Endometrial microvascular endothelial cells (primary cell): ENCODE results near the gene POLR3H. TPM values are rescaled to one million over a fixed set of nuclear protein-coding genes. Genes with fewer than 3 reads are reported as not detected.

Source experiments
- in situ Hi-C: cut with HindIII; loops from 2 replicates; pipeline ENCODE4 v1.10.0; 2017; ENCODE audit warnings: low sequenced_read_pairs, low pct_unique_long_range_greater_than_20kb; ENCODE audit errors: inconsistent ontology term
- total RNA-seq: library from RNA; depleted of rRNA; stranded (reverse); fragments of >200 nt; gene quantifications from one replicate; pipeline ENCODE4 v1.2.3, GENCODE V29; 2015; ENCODE audit errors: inconsistent ontology term

POLR3H gene
- total RNA-seq, 1 donor from 2014 or later: 15.7 TPM

DNA sequence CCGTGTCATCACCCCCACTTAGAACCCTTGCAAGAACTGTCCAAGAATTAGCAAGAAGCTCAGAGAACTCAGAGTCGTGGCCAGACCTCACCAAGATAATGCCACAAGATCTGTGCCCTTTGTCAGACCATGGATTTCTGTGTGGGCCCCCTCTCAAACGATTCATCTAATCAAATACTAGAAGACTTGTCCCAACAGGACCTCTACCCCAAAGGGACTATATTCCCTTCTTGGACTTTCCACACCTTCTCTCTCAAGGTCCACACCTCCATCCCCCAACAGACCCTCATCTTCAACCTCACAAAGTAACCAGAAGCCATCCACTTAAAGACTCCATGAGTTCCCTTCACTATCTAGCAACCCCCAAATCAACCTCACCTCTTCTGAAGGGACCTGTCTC is 2.8 kb downstream of the POLR3H start:
- in situ Hi-C loops: no loop called here

DNA sequence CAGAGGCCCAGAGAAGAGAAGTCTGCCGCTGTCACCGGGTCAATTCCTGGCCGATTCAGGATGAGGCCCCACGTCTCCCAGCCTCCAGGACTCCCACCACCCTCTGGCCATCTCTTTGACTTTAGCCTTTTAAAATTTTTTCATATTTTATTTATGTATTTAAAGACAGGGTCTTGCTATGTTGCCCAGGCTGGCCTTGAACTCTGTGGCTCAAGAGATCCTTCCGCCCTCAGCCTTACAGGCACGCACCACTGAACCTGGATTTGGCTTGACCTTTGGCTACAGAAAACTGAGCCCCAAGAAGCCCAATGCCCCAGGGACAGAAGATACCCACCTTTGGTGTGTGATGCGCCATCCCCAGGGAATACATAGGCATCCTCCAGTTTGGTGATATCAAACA is 3.9 kb downstream of the POLR3H start:
- in situ Hi-C loops: no loop called here

DNA sequence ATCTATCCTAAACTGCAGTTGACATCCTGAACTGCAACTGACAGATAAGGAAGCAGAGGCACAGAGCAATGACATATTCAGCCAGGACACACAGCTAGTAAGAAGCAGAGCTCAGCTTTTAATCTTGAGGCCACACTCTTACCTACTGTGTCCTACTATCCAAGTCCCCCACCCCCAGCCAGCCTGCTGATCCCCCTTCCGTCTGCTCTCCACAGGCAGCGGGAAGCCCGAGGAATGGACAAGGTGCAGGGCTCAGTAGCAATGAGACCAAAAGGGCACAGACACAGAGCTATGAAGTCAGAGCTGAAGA is 4.3 kb downstream of the POLR3H start:
- in situ Hi-C loops: no loop called here

DNA sequence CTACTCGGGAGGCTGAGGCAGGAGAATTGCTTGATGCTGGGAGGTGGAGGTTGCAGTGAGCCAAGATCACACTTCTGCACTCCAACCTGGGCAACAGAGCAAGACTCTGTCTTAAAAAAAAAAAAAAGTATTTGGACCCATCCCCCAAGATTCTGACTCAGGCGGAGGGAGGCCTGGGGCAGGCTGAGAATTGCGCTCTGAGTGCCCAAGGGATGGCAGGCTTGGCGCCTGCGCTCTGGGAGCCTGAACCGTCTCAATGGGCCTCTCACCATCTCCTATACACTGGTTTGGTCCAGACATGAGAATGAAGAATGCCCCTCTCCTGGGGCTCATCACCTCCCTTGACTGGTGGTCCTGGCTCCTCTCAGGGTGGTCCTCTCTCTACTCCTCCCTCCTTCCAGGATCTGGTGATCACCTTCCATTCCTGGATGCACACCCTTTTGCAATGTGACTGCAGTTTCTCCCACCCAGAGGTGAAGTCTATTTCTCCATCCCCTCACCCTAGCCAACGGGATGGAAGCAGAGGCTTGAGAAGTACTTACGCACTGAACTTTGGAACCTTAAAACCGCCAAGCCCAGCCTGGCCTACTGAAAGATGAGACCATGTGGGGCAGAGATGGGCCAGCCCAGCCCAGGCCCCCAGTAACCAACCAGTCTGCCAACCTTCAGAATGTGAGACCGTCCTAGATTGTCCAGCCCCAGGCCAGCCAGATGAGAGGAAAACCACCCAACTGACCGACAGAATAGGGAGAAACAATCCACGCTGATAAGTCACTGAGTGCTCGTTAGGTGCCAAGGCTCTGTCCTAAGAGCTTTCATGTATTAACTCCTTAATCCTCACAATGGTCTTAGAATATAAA is 4.9 kb downstream of the POLR3H start:
- in situ Hi-C loops: no loop called here

DNA sequence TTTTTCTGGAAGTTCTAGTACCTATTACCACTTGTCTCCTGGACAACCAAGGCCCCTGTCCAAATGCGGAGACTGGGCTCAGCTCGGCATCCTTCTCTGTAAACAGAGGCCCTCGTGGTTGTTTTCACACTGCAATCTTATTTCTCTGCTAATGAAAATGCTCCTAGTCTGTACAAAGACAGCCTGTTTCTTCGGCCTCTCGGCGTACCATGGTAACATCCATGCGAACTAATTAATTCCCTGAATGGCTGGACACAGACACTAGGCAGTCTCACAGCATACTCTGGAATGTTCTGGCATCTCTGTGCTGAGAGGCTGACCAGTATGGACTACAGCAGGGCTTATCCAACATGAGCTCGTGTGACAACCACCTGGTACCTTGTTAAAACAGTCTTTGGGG is 5.7 kb downstream of the POLR3H start:
- in situ Hi-C loops: no loop called here

DNA sequence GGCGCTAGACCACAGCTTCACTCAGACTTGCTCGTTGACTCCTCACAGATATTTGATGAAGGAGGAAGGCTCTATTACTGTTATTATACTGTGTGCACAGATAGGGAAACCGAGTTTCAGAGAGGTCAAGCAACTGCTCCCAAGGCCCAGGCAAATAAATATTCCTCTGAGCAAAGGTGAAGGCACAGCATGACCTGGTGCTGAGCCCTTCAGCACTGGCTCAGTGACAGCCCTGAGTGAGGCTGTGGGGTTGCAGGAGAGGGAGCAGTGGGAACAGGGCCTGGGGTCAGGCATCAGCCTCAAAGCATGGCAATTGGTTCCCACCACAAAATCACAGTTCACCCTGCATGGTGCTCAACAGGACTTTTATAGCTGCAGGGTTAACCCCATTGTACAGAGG is 7.1 kb downstream of the POLR3H start:
- in situ Hi-C loops: no loop called here

DNA sequence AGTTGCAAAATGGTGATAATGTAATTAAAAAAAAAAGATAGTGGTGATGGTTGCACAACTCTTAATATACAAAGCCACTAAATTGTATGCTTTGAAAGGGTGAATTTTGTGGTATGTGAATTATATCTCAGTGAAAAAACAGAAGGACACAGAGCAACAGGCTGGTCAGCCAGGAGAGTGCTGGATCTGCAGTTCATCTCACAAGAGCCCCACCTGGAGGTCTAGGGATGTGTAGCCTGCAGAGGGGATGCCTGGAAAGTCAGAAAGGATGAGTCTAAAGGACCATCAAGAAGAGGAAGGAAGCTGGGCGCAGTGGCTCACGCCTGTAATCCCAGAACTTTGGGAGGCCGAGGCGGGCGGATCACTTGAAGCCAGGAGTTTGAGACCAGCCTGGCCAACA is 9.0 kb downstream of the POLR3H start:
- in situ Hi-C loops: no loop called here

DNA sequence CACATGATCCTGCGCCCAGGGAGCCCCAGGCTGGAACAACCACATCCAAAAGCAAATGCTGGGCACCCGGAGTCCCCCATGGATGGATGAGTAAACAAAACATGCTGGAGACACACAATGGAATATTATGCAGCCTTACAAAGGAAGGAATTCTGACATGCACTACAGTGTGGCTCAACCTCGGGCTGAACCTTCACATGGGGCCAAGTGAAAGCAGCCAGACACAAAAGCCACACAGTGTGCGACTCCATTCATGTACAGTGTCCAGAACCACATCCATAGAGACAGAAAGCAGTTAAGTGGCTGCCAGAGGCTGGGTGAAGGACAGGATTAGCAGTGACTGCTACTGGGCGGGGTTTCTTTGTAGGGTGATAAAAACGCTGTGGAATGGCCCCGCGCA is 10.1 kb downstream of the POLR3H start:
- in situ Hi-C loops: no loop called here

DNA sequence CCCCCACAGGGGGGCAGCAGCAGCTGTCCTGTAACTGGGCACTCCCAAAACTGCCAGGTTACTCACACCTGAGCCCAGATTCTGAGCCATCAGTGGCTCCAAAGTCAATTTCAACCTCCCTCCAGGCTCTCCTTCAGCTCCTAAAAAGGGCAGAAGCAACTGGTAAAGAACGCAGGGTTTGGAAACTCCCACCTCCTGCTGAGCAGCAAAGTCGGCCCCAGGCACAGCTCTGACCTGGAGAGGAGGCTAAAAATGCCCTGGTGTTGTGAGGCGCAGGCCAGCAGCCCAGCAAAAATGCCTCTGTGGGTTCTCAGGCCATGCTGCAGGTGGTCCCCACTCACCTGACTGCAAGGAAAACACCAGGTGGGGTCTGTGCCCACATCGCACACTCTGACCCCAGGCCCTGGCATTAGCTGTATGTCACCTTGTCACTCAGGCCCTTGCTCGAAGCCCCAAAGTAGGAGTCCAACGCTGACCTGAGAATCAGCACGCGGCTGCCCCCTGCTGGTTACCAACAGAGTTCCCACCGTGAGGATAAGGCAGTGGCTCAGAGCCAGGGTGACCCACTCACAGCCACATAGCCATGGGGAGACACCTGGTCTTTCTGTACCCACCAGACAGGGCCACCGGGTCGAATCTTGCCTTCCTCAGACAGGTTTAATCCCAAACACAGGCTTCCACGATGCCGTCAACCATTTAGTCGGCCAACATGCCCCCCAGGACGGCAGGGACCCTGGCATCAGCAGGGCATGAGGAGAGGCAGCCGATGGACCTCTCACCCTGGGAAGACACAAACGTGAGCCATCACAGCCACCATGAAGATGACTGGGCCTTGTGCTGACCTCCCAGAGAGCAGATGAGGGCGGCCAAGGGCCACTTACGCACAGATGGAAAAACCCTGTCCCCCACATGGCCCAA is 11.1 kb downstream of the POLR3H start:
- in situ Hi-C loops: no loop called here

DNA sequence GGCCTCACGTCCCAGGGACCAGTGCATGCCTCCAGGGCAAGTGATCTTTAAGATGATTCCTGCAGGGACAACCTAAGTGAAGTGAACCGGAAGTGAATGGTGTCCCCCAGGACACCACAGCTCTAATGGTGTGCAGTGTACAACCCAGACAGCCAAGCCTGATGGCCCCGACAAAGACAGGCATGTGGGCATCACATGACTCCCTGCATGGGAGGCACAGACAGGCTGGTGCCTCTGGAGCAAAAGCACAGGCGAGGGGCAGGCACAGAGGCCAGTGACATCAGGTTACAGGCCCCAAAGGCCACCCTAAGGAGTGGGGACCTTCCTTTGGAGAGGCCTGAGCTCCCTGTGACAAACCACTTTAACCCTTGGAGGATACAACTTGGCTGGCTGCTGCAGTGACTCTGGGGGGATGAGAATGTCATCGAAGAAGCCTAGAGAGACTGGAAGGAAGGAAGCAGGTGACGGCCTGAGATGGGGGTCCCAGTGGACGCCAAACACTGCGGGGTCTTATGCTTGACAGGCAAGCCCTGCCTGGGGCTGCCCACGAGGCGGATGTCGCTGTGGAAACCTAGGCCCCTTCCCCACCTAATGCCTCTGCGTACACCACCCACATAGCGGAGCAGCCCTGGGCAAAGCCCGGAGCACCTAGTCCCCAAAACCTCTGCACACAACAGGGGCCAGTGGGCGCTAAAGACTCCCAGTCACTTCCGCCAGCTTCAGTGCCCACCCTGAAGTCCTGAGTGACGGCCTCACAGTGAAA is 12.4 kb downstream of the POLR3H start:
- in situ Hi-C loops: no loop called here

DNA sequence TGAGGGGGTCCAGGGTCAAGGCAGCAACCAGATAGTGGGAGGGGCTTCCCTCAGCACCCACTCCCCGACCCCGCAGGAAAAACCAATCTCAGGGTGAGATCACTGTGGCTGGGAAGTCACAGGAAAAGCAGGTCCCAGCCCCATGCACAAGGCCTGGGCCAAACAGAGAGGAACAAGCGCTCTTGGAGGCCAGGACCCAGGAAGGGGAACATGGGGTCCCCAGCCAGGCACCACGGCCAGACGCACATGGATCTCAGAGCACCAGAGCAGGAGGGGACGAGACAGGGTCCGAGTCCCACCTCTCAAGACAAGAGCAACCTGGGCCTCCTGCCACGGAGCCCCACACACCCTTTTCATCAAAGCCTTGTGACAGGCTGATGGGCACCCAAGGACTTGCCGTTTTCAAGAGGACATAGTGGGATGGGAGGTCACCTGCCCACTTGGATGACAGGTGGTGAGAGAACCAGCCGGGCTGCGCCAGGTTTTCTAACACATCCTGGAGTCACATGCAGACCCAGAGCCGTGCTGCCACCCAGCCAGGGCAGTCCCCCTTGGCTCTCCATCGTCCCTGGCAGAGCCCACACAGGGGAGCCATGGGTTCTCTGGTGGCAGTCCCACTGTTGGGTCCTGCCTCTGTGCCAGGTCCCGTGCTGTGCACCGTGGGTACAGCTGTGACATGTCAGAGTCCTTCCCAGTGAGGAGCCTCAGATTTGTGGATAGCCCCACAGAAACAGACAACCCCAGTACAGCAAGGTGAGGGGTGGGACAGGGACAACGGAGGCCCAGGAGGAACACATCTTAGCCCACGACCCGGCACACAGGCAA is 13.2 kb downstream of the POLR3H start:
- in situ Hi-C loops: no loop called here

DNA sequence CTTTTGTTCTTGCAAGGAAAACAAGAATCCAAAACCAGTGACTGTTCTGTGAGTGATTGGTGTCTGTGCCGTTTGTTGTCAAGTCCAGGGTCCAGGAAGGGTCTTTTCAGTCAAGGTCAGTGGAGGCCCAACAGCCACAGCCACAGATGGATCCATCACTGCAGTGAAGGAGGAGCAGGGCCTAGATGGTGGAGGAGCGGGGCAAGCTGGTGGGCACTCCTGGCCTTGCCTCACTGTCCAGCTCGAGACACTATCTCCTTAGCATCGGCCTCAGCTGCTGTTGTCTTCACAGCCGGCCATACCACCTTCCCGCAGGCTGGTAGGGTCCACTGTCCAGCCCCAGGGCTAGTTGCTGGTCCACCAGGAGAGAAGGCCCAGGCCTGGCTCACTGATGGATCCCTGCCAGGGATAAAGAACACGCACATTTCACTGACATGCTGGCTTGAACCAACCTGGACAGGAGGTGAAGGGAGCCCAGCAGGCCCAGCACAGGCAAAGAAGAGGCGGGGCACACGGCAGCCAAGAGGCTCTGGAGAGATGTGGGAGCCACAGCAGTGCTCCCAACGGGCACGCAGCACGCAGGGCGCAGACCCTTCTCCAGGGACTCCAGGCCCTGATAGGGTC is 15.2 kb downstream of the POLR3H start:
- in situ Hi-C loops: no loop called here

DNA sequence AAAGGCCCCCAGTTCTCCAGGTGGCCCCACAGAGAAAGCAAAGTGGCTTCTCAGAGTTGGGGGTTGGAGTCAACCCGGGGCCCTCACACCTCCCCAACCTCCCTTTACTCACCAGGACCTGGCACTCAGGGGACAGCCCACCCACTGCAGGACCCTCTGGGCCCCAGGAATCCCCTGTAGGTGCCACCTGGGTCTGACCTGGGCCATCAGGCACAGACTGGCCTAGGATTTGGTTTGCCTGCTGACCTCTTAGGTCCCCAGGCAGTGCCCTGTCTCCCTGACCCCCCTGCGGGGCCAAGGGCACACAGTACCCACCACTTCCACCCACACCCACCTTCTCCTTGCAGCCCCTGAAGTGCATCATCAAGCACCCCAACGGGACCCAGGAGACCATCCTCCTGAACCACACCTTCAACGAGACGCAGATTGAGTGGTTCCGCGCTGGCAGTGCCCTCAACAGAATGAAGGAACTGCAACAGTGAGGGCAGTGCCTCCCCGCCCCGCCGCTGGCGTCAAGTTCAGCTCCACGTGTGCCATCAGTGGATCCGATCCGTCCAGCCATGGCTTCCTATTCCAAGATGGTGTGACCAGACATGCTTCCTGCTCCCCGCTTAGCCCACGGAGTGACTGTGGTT is 16.0 kb downstream of the POLR3H start:
- in situ Hi-C loops: no loop called here

DNA sequence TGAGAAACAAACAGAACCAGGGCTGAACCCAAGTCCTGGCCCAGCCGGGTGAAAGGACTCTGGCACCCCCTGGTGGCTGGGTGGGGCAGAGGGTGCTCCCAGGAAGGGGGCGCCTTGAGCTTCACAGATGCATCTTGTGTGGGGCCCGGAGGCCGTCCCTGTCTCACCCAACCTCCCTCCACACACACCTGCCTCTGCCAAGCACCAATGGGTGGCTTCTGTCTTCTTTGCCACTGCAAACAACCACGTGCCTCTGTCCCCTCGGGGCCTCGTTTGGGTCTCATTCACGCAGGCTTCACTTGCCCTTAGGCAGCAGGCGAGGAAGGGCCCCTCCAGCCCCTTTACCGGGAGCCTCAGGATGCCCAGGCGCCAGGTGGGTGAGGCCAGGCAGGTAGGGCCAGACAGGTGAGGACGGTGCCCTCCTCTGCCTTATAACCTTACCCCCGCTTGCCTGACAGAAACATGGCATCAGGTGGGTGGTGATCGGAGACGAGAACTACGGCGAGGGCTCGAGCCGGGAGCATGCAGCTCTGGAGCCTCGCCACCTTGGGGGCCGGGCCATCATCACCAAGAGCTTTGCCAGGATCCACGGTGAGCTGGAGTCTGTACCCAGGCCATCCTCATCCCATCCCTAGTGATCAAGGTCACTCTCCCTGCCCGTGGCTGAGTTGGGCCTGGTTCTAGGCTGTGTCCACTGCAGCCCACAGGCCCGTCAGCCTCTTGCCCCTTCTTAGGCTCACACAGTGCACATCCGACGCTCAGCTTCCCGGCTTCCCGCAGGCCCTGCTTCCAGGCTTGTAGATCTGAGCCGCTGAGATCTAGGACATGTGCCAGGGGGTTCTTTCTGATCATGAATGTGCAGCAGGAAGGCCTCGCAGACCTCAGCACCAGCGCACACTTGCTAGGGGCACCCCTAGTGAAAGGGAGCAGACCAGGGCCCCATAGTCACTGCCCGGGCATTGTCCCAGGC is 17.2 kb downstream of the POLR3H start:
- in situ Hi-C loops: no loop called here

DNA sequence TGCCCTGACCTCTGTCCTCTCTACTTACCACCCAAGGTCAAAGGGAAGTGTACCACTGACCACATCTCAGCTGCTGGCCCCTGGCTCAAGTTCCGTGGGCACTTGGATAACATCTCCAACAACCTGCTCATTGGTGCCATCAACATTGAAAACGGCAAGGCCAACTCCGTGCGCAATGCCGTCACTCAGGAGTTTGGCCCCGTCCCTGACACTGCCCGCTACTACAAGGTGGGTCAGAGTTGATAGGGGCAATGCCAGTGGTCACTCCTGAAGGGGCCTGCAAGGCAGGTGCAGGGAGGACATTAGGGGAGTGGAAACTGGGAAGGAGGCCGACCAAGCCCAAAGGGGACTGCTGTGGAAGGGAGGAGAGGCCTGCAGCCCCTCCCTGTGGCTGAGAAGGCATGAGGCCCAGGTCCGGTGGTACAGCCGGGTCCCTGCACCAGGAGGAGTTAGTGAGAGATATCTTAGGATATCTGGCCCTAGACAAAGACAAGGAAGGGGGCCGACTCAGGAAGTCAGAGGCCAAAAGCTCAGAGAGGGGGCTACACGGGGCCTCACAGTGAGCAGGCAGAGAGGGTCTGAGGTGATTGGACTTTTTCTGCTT is 17.9 kb downstream of the POLR3H start:
- in situ Hi-C loops: no loop called here

DNA sequence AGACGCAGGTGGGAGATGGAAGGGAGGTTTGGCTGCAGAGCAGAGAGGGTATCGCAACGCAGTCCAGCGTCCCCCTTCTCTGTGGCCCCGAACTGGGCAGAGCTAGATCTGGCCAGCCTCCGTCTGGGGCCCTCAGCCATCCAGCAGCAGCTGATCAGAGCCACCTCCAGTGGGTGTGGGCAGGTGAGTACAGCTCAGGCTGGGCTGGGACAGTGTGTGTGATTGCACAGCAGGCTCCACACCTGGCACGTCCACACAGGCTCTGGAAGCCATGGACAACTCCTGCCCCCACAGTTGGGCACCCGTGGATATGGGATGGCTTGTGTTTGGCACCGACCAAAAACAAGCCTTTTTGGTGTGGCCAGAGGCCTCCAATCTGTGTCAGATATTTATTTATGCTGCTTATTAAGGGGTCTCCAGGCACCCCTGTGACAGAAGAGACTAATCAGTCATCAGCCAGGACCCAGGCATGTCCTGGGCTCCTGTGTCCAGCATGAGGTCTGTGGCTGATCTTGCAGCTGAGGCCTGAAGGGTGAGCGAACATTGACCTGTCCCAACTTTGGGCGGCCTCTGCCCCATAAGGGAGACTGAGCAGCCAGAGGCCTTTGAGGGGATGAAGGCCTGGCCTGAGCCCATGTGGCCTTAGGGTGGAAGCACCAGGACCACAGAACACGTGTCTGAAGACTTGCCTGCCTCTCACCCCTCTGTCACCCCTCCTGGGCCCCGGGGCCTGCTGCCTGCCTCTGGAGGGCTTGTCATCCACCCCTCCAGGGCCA is 18.6 kb downstream of the POLR3H start:
- in situ Hi-C loops: no loop called here
